Heart right ventricle (tissue), 16 donors: ENCODE data around the gene RAB37. TPM values are rescaled to one million over a fixed set of nuclear protein-coding genes. Genes with fewer than 3 reads are reported as not detected.

ENCODE experiments used
- ATAC-seq, 8 donors: fragments of 200-7000 bp; cut with Tn5 transposase; one replicate each; pipeline ENCODE4 v1.9.1; 2020; ENCODE audit warnings: mild to moderate bottlenecking in 8 of 8, moderate library complexity in 8 of 8, moderate number of reproducible peaks in 1 of 8
- DNase-seq, 2 donors: peaks; one replicate each; pipeline ENCODE4 v3.0.0-alpha.2; 2020
- H3K27ac ChIP-seq, 10 donors: fragments of 200-600 bp; sonication (generic) in 2 of 10; one replicate each; pipeline versions ENCODE4 v1.5.0 to v1.8.0; 2020 to 2022; ENCODE audit warnings: mild to moderate bottlenecking in 3 of 10
- H3K27me3 ChIP-seq, 7 donors: fragments of 200-600 bp; one replicate each; pipeline ENCODE4 v1.8.0; 2021 to 2022; ENCODE audit warnings: mild to moderate bottlenecking in 2 of 7
- H3K36me3 ChIP-seq, 9 donors: fragments of 200-600 bp; sonication (generic) in 1 of 9; one replicate each; pipeline versions ENCODE4 v1.5.0 to v1.8.0; 2020 to 2022; ENCODE audit warnings: mild to moderate bottlenecking in 2 of 9
- H3K4me1 ChIP-seq, 9 donors: fragments of 200-600 bp; sonication (generic) in 1 of 9; one replicate each; pipeline versions ENCODE4 v1.5.0 to v1.8.0; 2020 to 2022; ENCODE audit warnings: mild to moderate bottlenecking in 4 of 9
- H3K4me3 ChIP-seq, 10 donors: fragments of 200-600 bp; sonication (generic) in 2 of 10; one replicate each; pipeline versions ENCODE4 v1.5.0 to v1.8.0; 2020 to 2022; ENCODE audit warnings: mild to moderate bottlenecking in 7 of 10, moderate library complexity in 2 of 10
- H3K9me3 ChIP-seq, 11 donors: fragments of 200-600 bp in 10 of 11; sonication (generic) in 2 of 11; one replicate each; pipeline versions ENCODE4 v1.5.0 to v1.8.0; 2013 to 2022; ENCODE audit warnings: mild to moderate bottlenecking in 2 of 11, control low read depth in 1 of 11, moderate library complexity in 1 of 11
- WGBS, 2 donors: extraction: QIAGEN DNeasy Blood & Tissue Kit; methylation state at CpG; one replicate each; pipeline ENCODE4 v1.1.7; 2013; ENCODE audit warnings: inconsistent platforms in 1 of 2; 5-methylcytosine and 5-hydroxymethylcytosine counted together
- intact Hi-C, 10 donors: fragments of 100-400 bp; cut with DNase I; formaldehyde crosslinking; loops; one replicate each; pipeline versions ENCODE4 v1.11.1 to v1.14.2; 2022
- polyA plus RNA-seq, 2 donors: library from polyadenylated mRNA; stranded (reverse); fragments of 200-250 nt; gene quantifications; one replicate each; pipeline ENCODE4 v1.2.3, GENCODE V29; 2013
- total RNA-seq, 10 donors: library from RNA; stranded (reverse); fragmentation: NEBNext Ultra II Directional in 3 of 10; extraction: Animal tissue kit (Norgen Biotek cat#: 25700) in 3 of 10; gene quantifications; one replicate each; pipeline versions ENCODE4 v1.2.1 to v1.2.4, GENCODE V29; 2021 to 2023
- TF ChIP-seq, protein P1 (sequence below), 9 donors: fragments of 200-600 bp; sonication (generic) in 2 of 9; IDR thresholded peaks; one replicate each; pipeline versions ENCODE4 v1.5.0 to v1.8.0; 2021 to 2022; ENCODE audit warnings: antibody characterized with exemption in 9 of 9, mild to moderate bottlenecking in 5 of 9, moderate library complexity in 1 of 9
- donor health status: Arrhythmogenic right ventricular cardiomyopathy.
- donor health status: ischemic (EF 13 %, LVEDD 7.1; RV severe dilation, severe dysfunction).
- donor health status: healthy with polysubstance abuse.
- donor health status: DM: no; HTN: yes; CAD: no.
- donor health status: DM: no; HTN: no; CAD: no.
- donor health status: ischemic (EF 25% LVEDD 6.9; RV normal size, moderate dysfunction).
- donor health status: ischemic (EF 25% LVEDD 5.7; RV mildly dilated, moderate dysfunction).
- donor health status: healthy.
- donor health status: DM: yes; HTN: yes; CAD: no.
- donor health status: Ischemic cardiomyopathy.
- donor health status: ischemic (EF 35%, LVEDD 5.7; RV mildly dilated, moderate dysfunction).
- donor health status: nonischemic (EF 11% LVEDD 7.7; RV severe dilation, severe dysfunction).
- donor health status: DM: yes; HTN: yes; CAD: no.
- donor health status: PGD.
- donor health status: ischemic (EF 29% LVEDD 5.4; RV normal size, mild dysfunction).
- donor health status: nonischemic (EF 23%, LVEDD 6.1; RV moderate dilation, normal function).

The RAB37 gene
- total and polyA plus RNA-seq, 12 donors, result 0.93 to 2.8 (median 1.6) TPM

DNA sequence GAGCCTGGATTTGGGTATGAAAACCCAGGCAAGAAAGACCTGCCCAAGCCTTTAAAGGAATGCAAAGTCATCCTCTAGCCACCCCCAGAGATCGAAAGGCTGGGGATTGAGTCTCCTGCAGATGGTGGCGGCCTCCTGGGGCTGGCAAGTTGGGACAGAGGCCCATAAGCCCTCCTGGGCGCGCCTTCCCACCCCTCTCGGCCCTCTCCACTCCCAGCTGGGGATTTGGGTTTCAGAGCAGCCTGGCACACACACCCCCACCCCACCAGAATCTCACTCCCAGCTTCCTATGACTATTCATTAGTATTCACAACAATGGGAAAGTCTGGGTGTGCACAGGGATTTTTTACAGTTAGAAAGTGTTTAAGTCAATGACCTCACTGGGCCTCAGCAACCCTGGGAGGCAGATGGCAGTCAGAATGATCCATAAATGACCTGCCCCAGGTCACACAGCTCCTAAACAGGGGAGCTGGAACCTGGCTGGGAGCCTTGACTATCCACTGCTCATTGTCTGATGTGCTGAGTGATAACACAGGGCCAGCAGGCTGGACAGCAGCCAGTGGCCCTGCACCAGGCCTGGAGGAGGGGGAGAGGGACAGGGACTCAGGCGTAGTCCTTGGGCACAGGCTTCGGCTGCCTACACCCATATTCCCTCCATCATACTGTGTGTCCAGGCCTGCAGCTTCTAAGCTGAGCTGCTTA, 23.5 kb downstream of the RAB37 start:
- 69 to 78% methylated on average over 7 of the region's 7 CpGs for WGBS, 2 donors
- Histone ChIP-seq H3K9me3 (no peaks in the 10 kb centered on the region), H3K27me3 (no peaks in the 10 kb centered on the region), H3K4me1 (peaks cover 33 to 79% (median 51%) of the 10 kb centered on the region in 9 donors), H3K36me3 (peaks cover 0 to 10% (median 0%) of the 10 kb centered on the region in 9 donors), H3K27ac (peak overlapping the region in 8 of 10 donors; percentile 13 to 75 (median 64)), H3K4me3 (no peak overlapping the region)
- intact Hi-C loops, result no loop called here
- TF ChIP-seq, protein P1, sequence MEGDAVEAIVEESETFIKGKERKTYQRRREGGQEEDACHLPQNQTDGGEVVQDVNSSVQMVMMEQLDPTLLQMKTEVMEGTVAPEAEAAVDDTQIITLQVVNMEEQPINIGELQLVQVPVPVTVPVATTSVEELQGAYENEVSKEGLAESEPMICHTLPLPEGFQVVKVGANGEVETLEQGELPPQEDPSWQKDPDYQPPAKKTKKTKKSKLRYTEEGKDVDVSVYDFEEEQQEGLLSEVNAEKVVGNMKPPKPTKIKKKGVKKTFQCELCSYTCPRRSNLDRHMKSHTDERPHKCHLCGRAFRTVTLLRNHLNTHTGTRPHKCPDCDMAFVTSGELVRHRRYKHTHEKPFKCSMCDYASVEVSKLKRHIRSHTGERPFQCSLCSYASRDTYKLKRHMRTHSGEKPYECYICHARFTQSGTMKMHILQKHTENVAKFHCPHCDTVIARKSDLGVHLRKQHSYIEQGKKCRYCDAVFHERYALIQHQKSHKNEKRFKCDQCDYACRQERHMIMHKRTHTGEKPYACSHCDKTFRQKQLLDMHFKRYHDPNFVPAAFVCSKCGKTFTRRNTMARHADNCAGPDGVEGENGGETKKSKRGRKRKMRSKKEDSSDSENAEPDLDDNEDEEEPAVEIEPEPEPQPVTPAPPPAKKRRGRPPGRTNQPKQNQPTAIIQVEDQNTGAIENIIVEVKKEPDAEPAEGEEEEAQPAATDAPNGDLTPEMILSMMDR (IDR thresholded peaks at IDR 0.05), result no peak
- peak in 5 of 8 donors; percentile 8 to 39 (median 26) for ATAC-seq
- DNase-seq, result no peak

DNA sequence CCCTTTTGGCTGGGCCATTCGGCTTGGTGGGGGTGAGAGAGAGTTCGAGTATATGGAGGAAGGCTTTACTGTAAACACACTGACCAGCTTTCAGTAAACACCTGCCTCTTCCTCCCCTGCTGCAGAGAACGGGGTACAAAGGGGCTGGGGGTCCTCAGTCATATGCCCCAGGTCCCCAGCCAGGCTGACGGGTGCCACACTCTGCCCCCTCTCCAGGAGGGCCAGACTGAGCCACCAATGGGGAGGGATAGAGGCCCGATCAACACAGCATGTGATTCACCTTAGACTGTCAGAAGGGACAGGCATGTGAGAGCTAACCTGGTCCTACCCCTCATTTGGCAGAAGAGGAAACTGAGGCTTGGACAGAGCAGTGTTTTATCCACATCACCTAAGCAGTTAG, 24.4 kb downstream of the RAB37 start:
- DNase-seq (no peak), ATAC-seq (no peak)
- no peaks in the 10 kb centered on the region for H3K27me3 ChIP-seq
- WGBS, 2 donors, result 79% methylated on average over 5 of the region's 5 CpGs
- intact Hi-C loops, result no loop called here
- no peaks in the 10 kb centered on the region for H3K9me3 ChIP-seq
- H3K36me3 ChIP-seq, result peaks cover 0 to 18% (median 0%) of the 10 kb centered on the region in 9 donors
- TF ChIP-seq, protein P1 (IDR thresholded peaks at IDR 0.05), result no peak
- peak overlapping the region in 7 of 10 donors; percentile 39 to 75 (median 66) for H3K27ac ChIP-seq
- peaks cover 33 to 78% (median 50%) of the 10 kb centered on the region in 9 donors for H3K4me1 ChIP-seq
- H3K4me3 ChIP-seq, result no peak overlapping the region

DNA sequence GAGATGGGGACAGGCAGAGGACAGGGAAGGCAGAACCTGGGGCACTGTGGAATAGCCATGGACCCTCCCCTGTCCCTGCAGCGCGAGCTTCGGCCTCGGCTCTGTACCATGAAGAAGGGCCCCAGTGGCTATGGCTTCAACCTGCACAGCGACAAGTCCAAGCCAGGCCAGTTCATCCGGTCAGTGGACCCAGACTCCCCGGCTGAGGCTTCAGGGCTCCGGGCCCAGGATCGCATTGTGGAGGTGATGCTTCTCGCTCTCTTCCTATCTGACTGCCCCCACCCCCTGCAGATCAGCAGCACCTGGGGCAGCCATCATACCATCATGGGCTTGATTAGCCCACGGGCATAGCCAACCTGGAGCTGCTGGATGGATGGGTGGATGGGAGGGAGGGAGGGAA, 24.9 kb downstream of the RAB37 start:
- Histone ChIP-seq H3K36me3 (peaks cover 0 to 22% (median 0%) of the 10 kb centered on the region in 9 donors), H3K4me1 (peaks cover 30 to 76% (median 45%) of the 10 kb centered on the region in 9 donors), H3K4me3 (no peak overlapping the region), H3K9me3 (no peaks in the 10 kb centered on the region), H3K27me3 (no peaks in the 10 kb centered on the region), H3K27ac (peak overlapping the region in 1 of 10 donors; percentile 75)
- 95 to 96% methylated on average over 11 of the region's 11 CpGs for WGBS, 2 donors
- DNase-seq (no peak), ATAC-seq (no peak)
- TF ChIP-seq, protein P1 (IDR thresholded peaks at IDR 0.05), result no peak
- intact Hi-C loops, result no loop called here

DNA sequence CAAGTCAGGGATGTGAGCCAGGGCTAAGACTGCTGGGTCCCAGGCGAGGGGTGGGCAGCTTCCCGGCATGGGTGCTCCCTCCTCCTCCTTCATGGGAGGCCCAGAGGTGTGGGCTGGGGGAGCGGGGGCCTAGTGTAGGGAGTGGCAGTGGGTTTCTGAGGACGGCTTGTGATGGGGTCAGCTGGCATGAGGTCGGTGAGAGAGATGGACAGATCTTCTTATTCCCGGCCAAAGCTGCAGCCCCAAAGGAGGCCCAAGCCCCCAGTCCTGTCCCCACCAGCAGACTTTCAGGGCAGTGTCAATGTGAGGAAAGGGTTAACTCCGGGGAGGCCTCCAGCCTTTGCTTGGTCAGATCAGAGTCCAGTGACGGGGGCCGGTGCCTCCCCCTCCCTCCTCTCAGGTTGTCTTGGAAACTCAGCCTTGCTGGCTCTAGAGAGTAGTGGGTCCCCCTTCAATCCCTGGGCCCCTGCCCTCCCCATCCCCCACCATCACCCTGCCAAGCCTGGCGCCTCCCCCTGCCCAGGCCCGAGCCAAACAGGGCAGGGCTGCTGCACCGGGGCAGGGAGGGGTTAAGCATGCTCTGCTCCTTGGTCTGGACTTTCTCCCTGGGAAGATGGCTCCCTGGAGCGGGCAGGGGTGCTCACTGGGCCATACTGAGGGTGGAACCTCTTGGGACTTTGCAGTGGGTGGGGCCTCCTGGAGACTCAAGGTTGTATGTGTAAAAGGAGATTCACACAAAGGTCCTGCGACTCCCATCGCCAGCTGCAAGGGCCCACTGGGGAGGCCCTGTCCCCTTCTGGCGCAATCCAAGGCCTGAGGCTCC, 26.7 kb downstream of the RAB37 start:
- no peaks in the 10 kb centered on the region for H3K9me3 ChIP-seq
- no peak overlapping the region for H3K27ac ChIP-seq
- intact Hi-C loops, result no loop called here
- no peak overlapping the region for H3K4me3 ChIP-seq
- 64 to 70% methylated on average over 16 of the region's 16 CpGs for WGBS, 2 donors
- no peak for ATAC-seq
- peaks cover 0 to 31% (median 0%) of the 10 kb centered on the region in 9 donors for H3K36me3 ChIP-seq
- no peaks in the 10 kb centered on the region for H3K27me3 ChIP-seq
- TF ChIP-seq, protein P1 (IDR thresholded peaks at IDR 0.05), result no peak
- DNase-seq, result no peak
- peaks cover 24 to 76% (median 45%) of the 10 kb centered on the region in 9 donors for H3K4me1 ChIP-seq
